ENCODE data around the gene EYS. TPM values are rescaled to one million over a fixed set of nuclear protein-coding genes. Genes with fewer than 3 reads are reported as not detected.

Gene EYS
- polyA plus RNA-seq, 1 of the 3 experiments (the other 2 are of a cell fraction): 0.05 TPM

- DNase-seq: no peak
- H3K27me3 ChIP-seq (ENCODE audit: insufficient read depth): no peaks in the 10 kb centered on the region
Observed at GRCh38 chr6:64334636-64335035, 1372.4 kb downstream of the EYS start.

More at GRCh38 chr6:64334636-64335035, 1372.4 kb downstream of the EYS start:
- ChIA-PET CTCF (interaction anchor here (1.5 kb wide), 1 partner anchor 322 kb away, joined by 11 read pairs; no protein-coding TSS in a partner anchor), POLR2A (no interaction called here)
- no peaks in the 10 kb centered on the region for H3K79me2 ChIP-seq (ENCODE audit: insufficient read depth)
- no peak overlapping the region for H2AFZ ChIP-seq (ENCODE audit: low read depth)
- H3K9ac ChIP-seq: no peak overlapping the region
- H3K4me2 ChIP-seq: no peak overlapping the region
- H3F3A ChIP-seq (replicated peaks; ENCODE audit: insufficient read depth): no peaks in the 10 kb centered on the region
- no peaks in the 10 kb centered on the region for H3K36me3 ChIP-seq (replicated peaks in 1 of 2; ENCODE audit: control insufficient read depth in 1 of 2, insufficient read depth in 2 of 2, low read length in 1 of 2)
- no peaks in the 10 kb centered on the region for H4K20me1 ChIP-seq (ENCODE audit: insufficient read depth)
- WGBS (ENCODE audit: low lambda C conversion rate): 64% methylated on average over 1 of the region's 1 CpG
- H3K9me2 ChIP-seq: no peaks in the 10 kb centered on the region
- H3K4me3 ChIP-seq (ENCODE audit: low read depth in 2 of 2, low read length in 1 of 2): no peak overlapping the region
- TF ChIP-seq CTCF (IDR thresholded peaks at IDR 0.05) (no peak), GABPA (IDR thresholded peaks at IDR 0.05; ENCODE audit: low read depth) (no peak), RFX5 (IDR thresholded peaks at IDR 0.05; ENCODE audit: low read length) (no peak), ELF1 (IDR thresholded peaks at IDR 0.05) (no peak), ZBTB33 (IDR thresholded peaks at IDR 0.05; ENCODE audit: borderline replicate concordance, low read depth) (no peak), TEAD4 (IDR thresholded peaks at IDR 0.05; ENCODE audit: borderline replicate concordance, insufficient read depth) (no peak), POLR2AphosphoS5 (IDR thresholded peaks at IDR 0.05; ENCODE audit: low read depth, low read length) (no peak), USF2 (IDR thresholded peaks at IDR 0.05; ENCODE audit: borderline replicate concordance, low read depth, low read length) (no peak), CHD2 (IDR thresholded peaks at IDR 0.05; ENCODE audit: low read length, partially characterized antibody) (no peak), REST (IDR thresholded peaks at IDR 0.05; ENCODE audit: low read depth, low read length) (no peak), MXI1 (IDR thresholded peaks at IDR 0.05; ENCODE audit: low read depth, low read length) (no peak), TAF1 (IDR thresholded peaks at IDR 0.05; ENCODE audit: borderline replicate concordance, low read depth, low read length) (no peak)
- no peaks in the 10 kb centered on the region for H3K9me3 ChIP-seq
- no peaks in the 10 kb centered on the region for H3K4me1 ChIP-seq (ENCODE audit: control insufficient read depth in 1 of 2, insufficient read depth in 2 of 2, low read depth in 1 of 2, low read length in 1 of 2)
- H3K27ac ChIP-seq (ENCODE audit: low read depth in 2 of 2, low read length in 1 of 2): no peak overlapping the region

Data from SK-N-SH (cell line).